SHP77 treated with DMSO at 0.1 percent for 48 hours (cell line): ENCODE data around the gene ARL16.

Source experiments
- DNase-seq: peaks from one replicate; lab custom pipeline; 2025; lab: John Stamatoyannopoulos, UW

Gene ARL16, protein sequence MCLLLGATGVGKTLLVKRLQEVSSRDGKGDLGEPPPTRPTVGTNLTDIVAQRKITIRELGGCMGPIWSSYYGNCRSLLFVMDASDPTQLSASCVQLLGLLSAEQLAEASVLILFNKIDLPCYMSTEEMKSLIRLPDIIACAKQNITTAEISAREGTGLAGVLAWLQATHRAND

DNA sequence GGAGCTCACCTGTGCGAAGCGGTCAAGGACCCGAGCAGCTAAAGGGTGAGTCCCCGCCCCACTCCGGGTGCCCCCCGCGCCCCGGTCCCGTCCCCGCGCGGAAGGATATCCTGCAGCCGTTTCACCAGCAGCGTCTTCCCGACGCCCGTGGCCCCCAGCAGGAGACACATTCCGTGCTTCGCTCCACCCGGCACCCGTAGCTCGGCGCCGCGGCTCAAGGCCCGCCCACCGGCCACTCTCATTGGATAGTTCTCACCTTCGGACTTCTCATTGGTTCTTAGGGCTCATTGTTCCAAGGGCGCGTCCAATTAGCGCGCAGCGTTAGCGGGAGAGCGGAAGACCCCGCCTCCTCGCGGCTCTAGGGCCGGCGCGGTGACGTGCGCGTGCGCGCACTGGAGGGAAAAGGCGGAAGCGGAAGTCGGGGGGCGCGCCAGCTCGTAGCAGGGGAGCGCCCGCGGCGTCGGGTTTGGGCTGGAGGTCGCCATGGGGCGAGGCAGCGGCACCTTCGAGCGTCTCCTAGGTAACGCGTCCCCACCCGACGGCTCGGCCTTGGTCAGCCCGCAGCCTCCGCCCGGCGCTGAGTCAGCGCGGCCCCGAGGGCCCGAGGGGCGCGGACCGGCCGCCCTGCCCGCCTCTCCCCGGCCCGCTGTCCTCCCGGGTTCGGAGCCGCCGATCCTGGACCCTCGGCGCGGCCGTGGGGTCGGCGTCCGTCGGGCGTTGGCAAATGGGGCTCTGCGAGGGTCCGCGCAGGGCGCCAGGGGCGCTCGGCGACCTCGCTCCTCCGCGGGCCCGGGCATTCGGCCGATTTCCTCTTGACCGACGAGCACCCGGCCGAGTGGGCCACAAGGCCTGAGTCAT, at the start of gene ARL16, which contains the start of gene HGS:
ARL16 (minus strand) TSS at position 214 of the 858 bp plus-strand sequence; CDS start at position 170, 44 bp downstream.
HGS (plus strand) TSS at position 428 of the 858 bp plus-strand sequence; CDS start at position 484, 56 bp downstream.
- peak; percentile 100 for DNase-seq

DNA sequence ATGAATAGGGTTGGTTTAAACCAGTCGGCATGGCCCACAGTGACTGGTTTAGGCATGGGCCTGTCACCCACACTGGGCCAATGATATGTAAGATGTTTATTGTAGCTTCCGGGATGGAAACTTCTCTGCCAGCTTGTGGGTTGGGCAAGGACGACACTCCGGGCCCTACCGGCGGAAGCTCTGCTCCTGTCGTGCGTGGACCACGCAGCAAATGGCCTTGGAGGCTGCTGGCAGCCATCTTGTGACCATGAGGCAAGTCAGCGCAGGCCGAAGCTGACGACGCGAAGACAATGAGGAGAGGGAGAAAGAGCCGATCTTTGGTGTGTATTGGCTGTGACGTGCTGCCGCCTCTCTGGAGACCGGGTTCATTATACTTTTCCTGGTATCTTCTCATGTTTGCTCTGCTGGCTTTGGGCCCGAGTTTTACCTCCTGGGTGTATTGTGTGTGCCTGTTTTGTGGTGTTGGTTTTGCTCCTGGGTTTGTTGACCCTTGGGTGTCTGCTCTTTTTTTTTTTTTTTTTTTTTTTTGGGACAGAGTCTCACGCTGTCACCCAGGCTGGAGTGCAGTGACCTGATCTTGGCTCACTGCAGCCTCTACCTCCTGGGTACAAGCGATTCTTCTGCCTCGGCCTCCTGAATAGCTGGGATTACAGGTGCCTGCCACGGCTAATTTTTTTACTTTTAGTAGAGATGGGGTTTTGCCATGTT, 43.9 kb upstream of the ARL16 start:
- DNase-seq, result peak; percentile 99

DNA sequence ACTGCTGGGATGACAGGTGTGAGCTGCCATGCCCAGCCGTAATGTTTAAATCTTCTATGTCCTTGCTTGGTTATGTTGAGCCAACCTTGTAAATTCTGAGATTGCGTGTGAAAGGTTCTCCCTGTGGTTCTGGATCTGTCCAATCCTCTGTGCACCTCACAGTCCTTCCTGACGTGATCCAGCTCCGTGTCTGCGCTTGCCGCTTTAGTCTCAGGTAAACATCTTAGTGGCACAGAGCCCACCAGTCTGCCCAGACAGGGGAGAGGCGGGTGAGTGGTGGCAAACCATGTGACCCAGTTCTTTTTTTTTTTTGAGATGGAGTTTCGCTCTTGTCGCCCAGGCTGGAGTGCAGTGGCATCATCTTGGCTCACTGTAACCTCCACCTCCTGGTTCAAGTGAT, 42.4 kb upstream of the ARL16 start:
- DNase-seq, result no peak

DNA sequence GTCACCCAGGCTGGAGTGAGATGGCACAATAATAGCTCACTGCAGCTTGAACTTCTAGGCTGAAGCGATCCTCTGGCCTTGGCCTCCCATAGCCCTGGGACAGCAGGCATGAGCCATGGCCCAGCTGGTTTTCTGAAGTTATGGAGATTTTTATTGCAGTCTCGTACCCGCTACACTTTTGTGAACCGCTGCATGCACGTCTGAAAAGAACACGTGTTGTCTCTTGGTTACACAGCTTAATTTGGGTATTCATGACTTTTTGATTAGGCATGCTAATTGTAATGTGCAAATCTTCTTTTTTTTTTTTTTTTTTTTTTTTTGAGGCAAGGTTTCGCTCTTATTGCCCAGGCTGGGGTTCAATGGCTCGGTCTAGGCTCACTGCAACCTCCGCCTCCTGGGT, 41.8 kb upstream of the ARL16 start:
- DNase-seq, result no peak

DNA sequence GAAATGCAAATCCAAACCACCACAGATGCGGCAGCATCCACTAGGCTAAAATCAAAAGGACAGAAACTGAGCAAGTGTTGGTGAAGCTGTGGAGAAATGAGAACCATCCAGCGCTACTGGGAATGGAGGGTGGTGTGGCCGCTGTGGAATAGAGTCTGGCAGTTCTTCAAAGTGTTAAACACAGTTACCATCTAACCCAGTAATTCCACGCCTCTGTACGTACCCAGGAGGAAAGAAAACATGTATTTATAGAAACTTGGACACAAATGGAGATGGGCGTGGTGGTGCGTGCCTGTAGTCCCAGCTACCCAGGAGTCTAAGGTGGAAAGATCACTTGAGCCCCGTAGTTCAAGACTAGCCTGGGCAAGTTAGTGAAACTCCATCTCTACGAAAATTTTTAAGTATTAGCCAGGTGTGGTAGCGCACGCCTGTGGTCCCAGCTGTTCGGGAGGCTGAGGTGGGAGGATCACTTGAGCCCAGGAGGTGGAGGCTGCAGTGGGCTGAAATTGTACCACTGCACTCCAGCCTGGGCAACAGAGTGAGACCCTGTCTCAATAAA, 40.1 kb upstream of the ARL16 start:
- DNase-seq, result no peak

DNA sequence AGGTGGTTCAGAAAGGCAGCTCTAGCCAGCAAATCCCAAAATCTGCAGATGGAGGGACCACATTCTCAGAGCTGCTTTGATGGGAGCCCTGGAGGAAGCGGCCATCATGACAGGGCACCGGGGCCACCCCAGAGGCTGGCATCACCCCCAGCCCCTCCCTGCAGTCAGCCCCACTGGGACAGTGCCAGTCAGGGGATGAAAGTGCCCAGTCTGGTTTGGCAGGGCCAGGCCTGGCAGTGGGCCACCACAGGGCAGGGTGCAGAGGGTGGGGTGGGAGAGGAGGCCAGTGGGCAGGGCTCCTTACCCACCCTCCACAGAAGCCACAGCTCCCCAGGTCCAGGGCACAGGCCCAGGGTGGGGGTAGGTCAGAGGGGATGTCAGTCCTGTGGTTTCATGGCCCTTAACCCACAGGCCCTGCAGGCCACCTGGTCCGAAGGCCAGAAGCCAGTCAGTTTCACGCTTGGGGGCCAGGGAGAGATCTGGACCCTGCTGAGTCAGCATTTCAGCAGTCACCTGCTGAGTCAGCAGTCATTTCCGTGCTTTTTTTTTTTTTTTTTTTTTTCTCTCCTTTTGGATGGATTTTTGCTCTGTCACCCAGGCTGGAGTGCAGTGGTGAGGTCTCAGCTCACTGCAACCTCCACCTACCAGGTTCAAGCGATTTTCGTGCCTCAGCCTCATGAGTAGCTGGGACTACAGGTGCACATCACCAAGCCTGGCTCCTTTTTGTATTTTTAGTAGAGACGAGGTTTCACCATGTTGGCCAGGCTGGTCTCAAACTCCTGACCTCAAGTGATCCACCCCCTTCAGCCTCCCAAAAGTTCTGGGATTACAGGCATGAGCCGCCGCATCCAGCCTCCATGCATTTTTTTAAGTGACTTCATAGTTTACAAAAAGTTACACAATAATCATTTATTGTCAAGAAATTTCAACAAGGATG, 38.9 kb upstream of the ARL16 start:
- no peak for DNase-seq

DNA sequence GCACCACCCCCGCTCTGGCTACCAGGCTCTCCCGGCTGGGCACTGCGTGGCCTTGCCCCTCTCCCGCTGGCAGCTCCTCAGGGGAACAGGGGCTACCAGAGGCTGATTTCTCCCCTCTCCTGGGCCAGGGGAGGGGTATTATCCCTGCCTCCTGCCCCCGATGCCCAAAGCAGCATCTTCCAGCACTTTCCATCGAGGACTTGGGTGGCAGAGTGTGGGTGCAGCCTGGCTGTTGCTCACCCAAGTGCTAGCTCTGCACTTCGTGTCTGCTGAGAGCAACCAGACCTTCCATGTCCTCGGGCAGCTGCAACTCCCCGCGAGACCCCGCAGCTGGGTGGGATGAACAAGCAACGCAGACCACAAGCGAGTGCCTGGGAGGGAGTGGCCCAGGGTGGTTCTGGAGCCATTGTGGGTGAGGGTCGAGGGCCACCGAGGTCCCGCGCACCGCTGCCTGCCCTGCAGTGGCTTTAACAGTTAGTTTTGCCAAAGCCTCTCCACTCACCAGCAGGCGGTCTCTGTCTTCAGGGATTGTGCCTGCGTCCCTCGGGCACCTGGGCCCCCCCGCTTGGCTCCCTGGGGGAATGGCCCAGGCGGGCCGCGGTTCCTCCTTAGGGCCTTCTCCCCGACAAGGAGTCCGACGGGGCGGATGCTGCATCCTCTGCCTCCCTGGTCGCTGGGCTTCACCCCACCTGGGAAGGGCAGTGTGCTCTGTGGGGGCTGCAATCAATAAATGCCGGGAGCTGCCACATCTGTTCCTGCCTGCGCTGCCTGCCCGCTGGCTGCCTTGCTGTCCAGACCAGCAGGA, 36.9 kb upstream of the ARL16 start:
- no peak for DNase-seq

DNA sequence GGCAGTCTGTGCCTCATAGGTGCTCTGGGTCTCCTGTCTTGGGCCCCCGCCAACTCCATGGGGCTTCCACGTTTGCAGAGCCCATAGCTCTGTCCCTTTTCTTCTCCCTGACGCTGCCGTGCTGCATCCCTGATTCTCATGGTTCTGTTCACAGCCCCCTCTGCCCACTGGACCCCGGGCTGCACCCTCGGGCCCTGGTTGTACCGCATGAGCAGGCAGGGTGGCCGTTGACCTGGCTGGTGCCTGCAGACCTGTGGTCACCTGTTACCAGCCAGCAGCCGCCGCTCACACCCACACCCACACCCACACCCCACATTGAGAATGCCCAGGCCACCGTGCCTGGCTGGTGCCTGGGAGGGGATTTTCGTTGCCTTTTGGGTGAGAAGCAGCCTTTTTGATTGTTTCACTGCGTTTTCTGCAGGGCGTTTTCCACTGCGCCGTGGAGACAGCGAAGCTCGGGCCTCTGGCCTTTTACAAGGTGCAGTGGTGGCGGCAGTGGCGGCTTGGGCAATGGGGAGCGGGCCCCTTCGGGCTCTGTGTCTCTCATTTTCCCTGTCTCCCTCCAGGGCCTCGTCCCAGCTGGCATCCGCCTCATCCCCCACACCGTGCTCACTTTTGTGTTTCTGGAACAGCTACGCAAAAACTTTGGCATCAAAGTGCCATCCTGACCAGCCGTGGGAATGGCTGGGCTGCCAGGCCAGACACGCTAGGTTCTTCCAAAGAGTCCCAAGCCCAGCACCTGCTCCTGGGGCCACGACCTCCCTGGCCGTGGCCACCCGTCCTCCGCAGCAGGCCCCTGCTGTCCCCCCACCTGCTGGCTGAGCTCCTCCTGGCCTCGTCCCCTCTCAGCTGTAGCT, 36.0 kb upstream of the ARL16 start:
- DNase-seq, result no peak

DNA sequence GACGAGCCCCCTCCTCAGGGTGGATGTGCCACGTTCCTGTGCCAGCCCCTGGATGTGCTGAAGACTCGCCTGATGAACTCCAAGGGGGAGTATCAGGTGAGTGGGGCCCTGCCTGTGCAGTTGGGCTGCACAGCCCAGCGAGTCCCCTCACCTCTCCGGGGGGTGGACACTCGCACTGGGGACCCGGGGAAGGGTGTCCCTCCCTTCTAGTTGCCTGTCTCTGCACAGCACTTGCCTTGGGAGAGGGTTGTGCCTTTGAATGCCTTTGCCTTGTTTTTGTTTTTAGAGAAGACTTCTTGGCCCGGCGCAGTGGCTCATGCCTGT, 34.1 kb upstream of the ARL16 start:
- no peak for DNase-seq

DNA sequence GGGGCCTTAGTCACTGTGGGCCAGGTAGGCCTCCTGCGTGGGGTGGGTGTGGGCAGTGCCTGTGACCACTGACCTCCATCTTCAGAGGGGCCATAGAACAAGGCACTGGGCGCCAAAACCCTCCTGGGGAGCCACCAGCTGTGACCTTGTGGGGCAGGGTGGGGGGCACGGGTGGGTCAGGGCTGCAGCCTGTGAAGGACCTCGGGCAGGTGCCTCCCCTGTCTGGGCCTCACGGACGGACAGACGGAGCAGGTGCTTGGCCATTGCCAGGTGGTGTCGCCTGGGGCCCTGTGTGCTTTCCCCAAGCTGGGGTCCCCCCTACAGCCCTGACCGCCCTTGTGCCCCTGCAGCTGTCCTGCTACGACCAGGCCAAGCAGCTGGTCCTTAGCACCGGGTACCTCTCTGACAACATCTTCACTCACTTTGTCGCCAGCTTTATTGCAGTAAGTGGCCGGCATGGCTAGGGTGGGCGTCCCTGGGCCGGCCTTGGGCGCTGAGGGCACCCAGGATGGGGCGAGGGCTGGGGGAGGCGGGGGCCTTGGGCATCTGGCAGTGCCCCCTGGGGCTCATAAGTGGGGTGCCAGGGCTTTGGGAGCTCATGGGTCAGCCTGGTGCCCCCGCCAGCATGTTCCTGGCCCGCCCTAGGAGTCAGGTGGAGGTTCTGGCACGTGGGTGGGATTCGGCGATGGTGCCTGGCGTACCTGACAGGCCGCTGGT, 33.6 kb upstream of the ARL16 start:
- DNase-seq, result no peak

DNA sequence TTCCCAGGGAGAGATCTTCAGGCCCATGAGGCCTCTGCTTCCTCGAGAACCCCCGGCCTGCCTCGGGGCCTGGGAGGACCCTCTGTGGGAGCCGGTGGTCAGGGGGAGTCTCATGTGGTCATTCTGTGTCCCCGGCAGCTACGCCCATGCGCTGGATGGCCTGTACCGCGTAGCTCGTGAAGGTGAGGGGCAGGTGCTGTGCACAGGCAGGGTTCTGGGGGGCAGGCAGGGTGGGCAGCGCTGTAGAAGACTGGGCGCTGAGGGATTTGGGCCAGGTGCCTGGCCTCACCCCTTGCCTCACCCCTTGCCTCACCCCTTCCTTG, 33.0 kb upstream of the ARL16 start:
- no peak for DNase-seq

DNA sequence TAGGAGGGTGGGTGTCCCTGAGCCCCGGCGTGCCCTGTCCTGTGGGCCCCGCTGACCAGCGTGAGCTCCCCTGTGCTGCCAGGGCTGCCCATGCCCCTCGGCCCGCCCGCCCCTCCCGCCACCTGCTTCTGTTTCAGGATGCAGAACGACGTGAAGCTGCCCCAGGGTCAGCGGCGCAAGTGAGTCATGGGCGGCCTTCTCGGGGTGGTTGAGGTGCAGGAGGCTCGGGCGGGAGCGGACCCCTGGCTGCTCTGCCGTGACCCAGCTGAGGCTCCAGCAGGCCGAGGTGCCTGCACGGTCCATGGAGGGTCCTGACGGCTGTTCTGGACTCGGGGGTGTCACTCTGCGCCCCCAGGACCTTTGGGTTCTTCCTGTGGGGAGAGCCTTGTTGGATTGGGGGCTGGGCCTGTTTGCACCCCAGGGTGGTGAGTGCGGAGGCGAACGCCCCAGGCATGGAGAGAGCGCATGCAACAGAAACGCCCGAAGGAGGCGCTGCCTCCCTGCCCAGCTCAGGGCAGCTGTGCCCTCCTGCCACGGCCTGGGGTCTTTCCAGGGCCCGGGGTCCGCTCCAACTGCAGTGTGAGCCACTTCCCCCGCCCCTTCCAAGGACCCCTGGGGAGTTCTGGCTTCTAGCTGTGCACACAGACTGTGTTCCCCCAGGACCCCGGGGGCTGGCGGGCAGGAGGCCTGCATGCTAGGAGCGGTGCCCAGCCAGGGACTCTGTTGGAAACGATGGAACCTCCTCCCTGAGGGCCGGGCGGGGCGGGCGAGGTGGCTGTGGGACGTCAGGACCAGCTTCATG, 32.5 kb upstream of the ARL16 start:
- DNase-seq, result no peak

DNA sequence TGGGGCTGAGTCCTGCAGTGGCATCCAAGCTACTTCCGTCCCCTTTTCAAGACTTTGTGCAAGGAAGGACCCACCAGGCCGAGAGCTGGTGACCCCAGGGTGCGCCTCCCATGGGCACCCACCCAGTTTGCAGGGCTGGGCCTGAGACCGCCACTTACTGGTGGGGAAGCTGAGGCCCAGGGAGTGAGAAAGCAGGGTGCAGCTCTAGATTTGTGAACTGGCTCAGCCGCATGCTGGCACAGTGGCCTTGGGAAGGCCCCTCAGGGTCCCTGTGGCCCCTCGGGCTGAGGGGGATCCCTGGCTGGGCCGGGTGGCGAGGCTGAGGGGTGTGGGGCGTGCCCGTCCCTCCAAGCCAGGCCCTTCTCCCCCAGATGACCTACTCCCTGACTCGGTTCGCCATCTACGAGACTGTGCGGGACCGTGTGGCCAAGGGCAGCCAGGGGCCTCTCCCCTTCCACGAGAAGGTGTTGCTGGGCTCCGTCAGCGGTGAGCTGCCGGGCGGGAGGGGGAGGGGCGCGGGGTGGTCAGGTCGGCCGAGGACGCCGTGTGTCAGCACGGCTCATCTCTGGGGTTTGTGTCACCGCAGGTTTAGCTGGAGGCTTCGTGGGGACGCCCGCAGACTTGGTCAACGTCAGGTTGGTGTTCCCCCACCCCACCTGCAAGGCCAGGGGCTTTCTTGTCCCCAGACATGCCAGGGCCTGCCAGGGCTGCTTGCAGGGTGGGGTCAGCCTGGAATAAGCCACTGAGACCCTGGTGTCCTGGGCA, 31.7 kb upstream of the ARL16 start:
- no peak for DNase-seq

DNA sequence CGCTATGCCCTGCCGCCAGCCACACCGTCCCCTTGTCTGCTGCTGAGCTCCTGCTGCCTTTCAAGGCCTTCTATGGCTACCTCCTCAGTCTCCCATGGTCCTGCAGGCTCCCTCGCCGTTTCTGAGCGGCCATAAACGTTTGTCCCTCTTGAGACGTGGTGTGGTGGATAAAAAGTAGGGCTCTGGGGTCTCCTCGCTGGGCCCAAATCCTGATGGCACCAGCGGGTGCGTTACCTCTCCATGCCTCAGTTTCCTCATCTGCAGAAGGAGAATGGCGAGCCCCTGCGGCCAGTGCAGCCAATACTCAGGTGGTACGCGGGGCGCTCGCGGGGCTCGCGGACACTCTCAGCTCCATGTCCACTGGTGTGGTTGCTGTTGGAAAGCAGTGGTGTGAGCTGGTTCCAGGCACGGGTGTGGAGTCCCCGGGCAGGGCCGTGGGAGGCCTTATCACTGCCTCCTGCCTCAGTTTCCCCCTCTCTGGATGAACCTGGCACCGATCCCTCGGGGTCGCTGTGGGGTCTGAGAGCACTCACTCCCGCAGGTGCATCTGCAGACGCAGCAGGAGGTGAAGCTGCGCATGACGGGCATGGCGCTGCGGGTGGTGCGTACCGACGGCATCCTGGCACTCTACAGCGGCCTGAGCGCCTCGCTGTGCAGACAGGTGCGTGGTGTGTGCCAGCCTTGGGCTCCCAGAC, 31.0 kb upstream of the ARL16 start:
- no peak for DNase-seq

DNA sequence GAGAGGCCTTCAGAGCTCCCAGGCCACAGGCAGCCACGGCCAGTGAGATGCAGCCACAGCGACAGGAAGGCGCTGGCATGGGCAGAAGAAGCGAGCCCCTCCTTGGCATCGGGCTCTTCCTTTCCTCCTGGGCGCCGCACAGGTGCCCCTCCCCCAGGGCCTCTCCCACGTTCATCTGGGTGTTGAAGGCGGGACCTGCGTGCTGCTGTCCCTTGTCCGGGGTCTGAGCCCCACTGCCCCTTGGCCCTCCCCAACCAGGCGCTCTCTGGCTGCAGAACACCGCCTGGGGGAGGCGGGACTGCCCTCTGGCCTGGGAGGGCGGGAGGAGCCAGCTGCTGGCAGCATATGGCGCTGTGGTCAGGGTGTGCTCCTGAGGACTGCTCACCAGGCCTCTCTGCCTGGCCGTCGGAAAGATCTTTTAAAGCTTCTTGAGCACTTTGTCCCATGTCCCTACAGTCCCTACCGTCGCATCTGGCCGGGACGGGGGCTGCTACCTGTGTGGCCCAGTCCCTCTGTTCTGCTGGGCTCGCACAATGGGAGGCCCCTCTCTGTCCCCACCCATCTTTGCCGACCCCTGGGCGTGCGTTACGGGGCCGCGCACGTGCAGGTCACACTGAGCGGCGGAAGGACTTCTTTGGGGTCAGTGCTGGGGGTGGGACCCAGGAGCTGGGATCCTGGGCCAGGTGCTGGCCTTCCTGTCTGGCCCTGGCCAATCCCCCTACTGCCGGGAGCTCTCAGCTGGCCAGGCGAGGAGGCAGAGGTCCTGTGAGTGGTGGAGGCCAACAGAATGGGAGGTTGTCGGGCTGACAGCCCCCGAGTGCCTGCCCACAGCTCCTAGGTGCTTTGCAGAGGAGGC, 30.2 kb upstream of the ARL16 start:
- peak; percentile 29 for DNase-seq

DNA sequence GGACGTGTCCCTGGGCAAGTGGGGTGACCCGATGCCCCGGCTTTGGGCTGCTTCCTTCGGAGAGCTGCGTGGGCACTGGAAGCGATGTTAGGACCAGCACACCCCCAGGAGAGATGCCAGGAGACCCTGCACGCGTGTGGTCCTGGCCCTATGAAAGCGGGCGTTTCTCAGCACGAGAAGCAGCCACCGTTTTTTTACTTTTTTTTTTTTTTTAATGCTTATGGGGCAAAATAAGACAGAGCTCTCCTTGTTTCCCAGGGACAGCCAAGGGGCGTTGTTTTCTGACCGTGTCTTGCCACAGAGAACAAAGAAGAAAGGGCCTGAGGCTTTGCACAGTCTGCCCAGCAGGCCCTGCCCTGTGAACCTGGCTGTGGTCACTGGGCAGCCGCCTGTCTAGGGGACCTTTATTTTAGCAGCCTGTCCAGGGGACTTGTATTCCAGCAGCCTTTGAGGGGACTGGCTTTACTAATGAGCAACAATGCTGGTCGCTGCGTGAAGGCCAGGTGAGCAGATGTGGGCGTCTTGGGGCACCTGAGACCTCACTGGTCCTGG, 29.5 kb upstream of the ARL16 start:
- no peak for DNase-seq
